PFSK-1 (cell line): ENCODE results near the gene NR6A1.

ENCODE experiments used
- FOXP2 ChIP-seq: optimal IDR thresholded peaks from 2 replicates; pipeline ENCODE3; 2011; ENCODE audit warnings: borderline replicate concordance, control low read depth, inconsistent platforms; ENCODE audit not compliant: insufficient read depth; ENCODE audit errors: extremely low read length, extremely low read depth
- POLR2AphosphoS5 ChIP-seq: IDR thresholded peaks from 2 replicates; pipeline ENCODE4 v1.6.1; 2012; ENCODE audit warnings: low read depth, mild to moderate bottlenecking, control low read depth, low read length, moderate library complexity
- REST ChIP-seq, 2 experiments: IDR thresholded peaks; 2 replicates each; pipeline versions ENCODE4 v1.6.1 to v1.8.0; 2011 to 2012; ENCODE audit warnings: low read depth in 2 of 2, low read length in 2 of 2, control low read depth in 1 of 2, inconsistent platforms in 1 of 2, mild to moderate bottlenecking in 1 of 2, moderate library complexity in 1 of 2; ENCODE audit not compliant: insufficient read depth in 1 of 2
- SIN3A ChIP-seq: IDR thresholded peaks from 2 replicates; pipeline ENCODE4 v1.6.1; 2012; ENCODE audit warnings: mild to moderate bottlenecking, low read length, moderate library complexity, borderline replicate concordance; ENCODE audit not compliant: insufficient read depth
- TAF1 ChIP-seq: IDR thresholded peaks from 2 replicates; pipeline ENCODE4 v1.6.1; 2012; ENCODE audit warnings: low read length, control low read depth, borderline replicate concordance; ENCODE audit not compliant: insufficient read depth

NR6A1 gene

GRCh38 chr9:124671861-124672260 lies 99.2 kb downstream of the NR6A1 start:
- TF ChIP-seq SIN3A (no peak), TAF1 (no peak), POLR2AphosphoS5 (no peak), FOXP2 (no peak), REST (IDR thresholded peaks at IDR 0.05; ENCODE audit: insufficient read depth in 1 of 2, low read depth in 2 of 2, low read length in 2 of 2) (no peak)

GRCh38 chr9:124666642-124667041 lies 104.5 kb downstream of the NR6A1 start:
- TF ChIP-seq REST (IDR thresholded peaks at IDR 0.05; ENCODE audit: insufficient read depth in 1 of 2, low read depth in 2 of 2, low read length in 2 of 2) (no peak), SIN3A (no peak), POLR2AphosphoS5 (no peak), TAF1 (no peak), FOXP2 (no peak)

DNA sequence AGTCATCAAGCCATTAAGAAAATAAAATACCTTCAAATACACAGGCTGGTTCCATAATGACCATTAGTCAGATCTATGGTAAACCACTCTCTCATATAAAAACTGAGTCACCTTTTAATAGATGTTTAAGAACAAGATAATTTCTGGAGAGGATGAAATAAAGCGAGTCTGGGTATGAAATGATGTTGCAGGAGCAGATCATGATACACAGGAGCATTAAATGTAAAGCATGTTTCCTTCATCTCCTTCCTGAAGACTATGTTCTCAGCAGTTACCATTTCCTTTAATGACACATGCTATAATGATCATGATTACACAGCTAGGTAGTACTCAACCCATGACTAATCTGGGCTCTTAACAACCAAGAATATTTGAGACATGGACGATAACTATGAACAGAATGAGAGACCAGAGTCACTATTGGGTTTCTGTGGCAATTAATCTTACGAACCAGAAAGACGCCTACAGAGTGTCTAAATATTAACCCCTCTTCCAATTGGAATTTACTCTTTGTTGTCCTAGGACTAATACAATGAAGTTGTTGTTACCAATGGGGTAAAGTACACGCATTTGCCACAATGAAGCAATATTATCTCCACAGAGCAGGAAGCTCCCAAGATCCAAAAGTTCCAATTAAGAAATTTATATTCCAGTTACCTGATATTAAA lies 105.6 kb downstream of the NR6A1 start:
- TF ChIP-seq POLR2AphosphoS5 (no peak), FOXP2 (no peak), SIN3A (no peak), TAF1 (no peak), REST (IDR thresholded peaks at IDR 0.05; ENCODE audit: insufficient read depth in 1 of 2, low read depth in 2 of 2, low read length in 2 of 2) (no peak)

DNA sequence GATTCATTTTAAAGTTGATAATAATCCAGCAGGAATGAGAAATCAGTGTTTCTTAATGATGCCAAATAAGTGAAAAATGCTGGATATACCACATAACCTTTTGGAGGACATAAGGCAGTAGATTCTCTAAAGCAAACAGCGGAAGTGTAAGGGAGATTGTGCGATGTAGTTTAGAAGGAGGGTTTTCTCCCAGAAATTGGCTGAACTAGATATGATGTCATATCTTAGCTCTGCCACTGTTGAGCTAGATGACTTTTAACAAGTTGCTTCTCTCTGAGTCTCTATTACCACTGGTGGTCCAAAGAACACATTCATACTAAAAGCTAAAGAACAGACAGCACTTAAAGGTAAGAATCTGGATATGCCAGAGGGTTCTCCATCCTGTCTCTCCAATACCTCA lies 107.0 kb downstream of the NR6A1 start:
- TF ChIP-seq TAF1 (no peak), FOXP2 (no peak), POLR2AphosphoS5 (no peak), REST (IDR thresholded peaks at IDR 0.05; ENCODE audit: insufficient read depth in 1 of 2, low read depth in 2 of 2, low read length in 2 of 2) (no peak), SIN3A (no peak)
